GM23338 (cell line): ENCODE measurements around the gene SMYD3. TPM values are rescaled to one million over a fixed set of nuclear protein-coding genes. Genes with fewer than 3 reads are reported as not detected.
A peak's percentile ranks its signal among the peaks of the same experiment; 100 is the strongest.

Experiments used
- ATAC-seq: fragments of 200-7000 bp; cut with Tn5 transposase; 3 replicates; pipeline ENCODE4 v1.9.1; 2020
- DNase-seq: peaks from one replicate; pipeline ENCODE4 v3.0.0-alpha.2; 2015; ENCODE audit warnings: low spot score
- H2AFZ ChIP-seq: fragments of 200-600 bp; sonication (generic); 2 replicates; pipeline ENCODE4 v1.8.0; 2016; ENCODE audit warnings: antibody characterized with exemption, mild to moderate bottlenecking, moderate library complexity
- H3F3A ChIP-seq: fragments of 200-600 bp; sonication (generic); replicated peaks from 2 replicates; pipeline ENCODE4 v1.8.0; 2017; ENCODE audit warnings: antibody characterized with exemption, mixed run types, low read depth
- H3K27ac ChIP-seq: fragments of 200-600 bp; sonication (generic); 2 replicates; pipeline ENCODE4 v1.6.1; 2016; ENCODE audit warnings: low read depth
- H3K27me3 ChIP-seq: fragments of 200-600 bp; sonication (generic); 2 replicates; pipeline ENCODE4 v1.8.0; 2016; ENCODE audit warnings: mild to moderate bottlenecking, mixed run types, moderate library complexity; ENCODE audit not compliant: insufficient read depth
- H3K36me3 ChIP-seq: fragments of 200-600 bp; sonication (generic); 2 replicates; pipeline ENCODE4 v1.8.0; 2016; ENCODE audit warnings: mild to moderate bottlenecking; ENCODE audit not compliant: insufficient read depth
- H3K4me1 ChIP-seq: fragments of 200-600 bp; sonication (generic); 2 replicates; pipeline ENCODE4 v1.8.0; 2016; ENCODE audit warnings: mild to moderate bottlenecking, moderate library complexity; ENCODE audit not compliant: insufficient read depth
- H3K4me2 ChIP-seq: fragments of 200-600 bp; sonication (generic); 2 replicates; pipeline ENCODE4 v1.7.1; 2017; ENCODE audit warnings: mixed run types
- H3K4me3 ChIP-seq: fragments of 200-600 bp; sonication (generic); 2 replicates; pipeline ENCODE4 v1.6.1; 2016; ENCODE audit warnings: mixed run types
- H3K79me2 ChIP-seq: fragments of 200-600 bp; sonication (generic); replicated peaks from 2 replicates; pipeline ENCODE4 v1.8.0; 2017; ENCODE audit warnings: mild to moderate bottlenecking; ENCODE audit not compliant: insufficient read depth
- H3K9me2 ChIP-seq: fragments of 200-600 bp; sonication (generic); 2 replicates; pipeline ENCODE4 v1.8.0; 2017; ENCODE audit not compliant: insufficient read depth
- H4K20me1 ChIP-seq: fragments of 200-600 bp; sonication (generic); replicated peaks from 2 replicates; pipeline ENCODE4 v1.8.0; 2017; ENCODE audit warnings: mild to moderate bottlenecking; ENCODE audit not compliant: insufficient read depth
- H3K27ac Mint-ChIP-seq: 2 replicates; pipeline ENCODE4 v1.8.0; 2020; ENCODE audit warnings: inconsistent platforms, mild to moderate bottlenecking, moderate library complexity, mixed read lengths
- H3K27me3 Mint-ChIP-seq: 3 replicates; pipeline ENCODE4 v1.8.0; 2022; ENCODE audit warnings: low read depth, mild to moderate bottlenecking, moderate library complexity, mixed read lengths, inconsistent platforms; ENCODE audit not compliant: insufficient read depth, poor library complexity
- H3K36me3 Mint-ChIP-seq: 3 replicates; pipeline ENCODE4 v1.8.0; 2021; ENCODE audit warnings: low read depth, mild to moderate bottlenecking, inconsistent platforms, moderate library complexity, mixed read lengths
- H3K4me1 Mint-ChIP-seq: 3 replicates; pipeline ENCODE4 v1.8.0; 2020; ENCODE audit warnings: mild to moderate bottlenecking, inconsistent platforms, mixed read lengths
- H3K4me3 Mint-ChIP-seq: 3 replicates; pipeline ENCODE4 v1.8.0; 2021; ENCODE audit warnings: moderate library complexity, mild to moderate bottlenecking, inconsistent platforms, mixed read lengths
- H3K9me3 Mint-ChIP-seq: 3 replicates; pipeline ENCODE4 v1.8.0; 2020; ENCODE audit warnings: moderate library complexity, mild to moderate bottlenecking, inconsistent platforms, mixed read lengths
- CREB1 ChIP-seq: fragments of 250-450 bp; sonication (Bioruptor Pico); IDR thresholded peaks from 2 replicates; pipeline ENCODE4 v1.5.0; 2020; ENCODE audit warnings: low read depth, mild to moderate bottlenecking, moderate library complexity
- EZH2 ChIP-seq: fragments of 200-600 bp; sonication (generic); IDR thresholded peaks from one replicate; pipeline ENCODE4 v1.8.0; 2017; ENCODE audit warnings: antibody characterized with exemption, mild to moderate bottlenecking, low read depth; ENCODE audit not compliant: unreplicated experiment
- EZH2phosphoT487 ChIP-seq: fragments of 200-600 bp; sonication (generic); IDR thresholded peaks from one replicate; pipeline ENCODE4 v1.8.1; 2018; ENCODE audit warnings: antibody characterized with exemption; ENCODE audit not compliant: unreplicated experiment
- JUNB ChIP-seq: IDR thresholded peaks from one replicate; pipeline ENCODE4 v1.6.1; 2016; ENCODE audit warnings: antibody characterized with exemption; ENCODE audit not compliant: unreplicated experiment
- NANOG ChIP-seq: IDR thresholded peaks from 2 replicates; pipeline ENCODE4 v1.6.1; 2016; ENCODE audit warnings: antibody characterized with exemption, borderline replicate concordance
- POLR2AphosphoS5 ChIP-seq: IDR thresholded peaks from 2 replicates; pipeline ENCODE4 v1.6.1; 2016; ENCODE audit warnings: antibody characterized with exemption, low read depth
- ZNF114 ChIP-seq: fragments of 250-450 bp; sonication (Bioruptor Pico); IDR thresholded peaks from 2 replicates; pipeline ENCODE4 v1.5.0; 2020; ENCODE audit warnings: mild to moderate bottlenecking, moderate library complexity
- ZNF331 ChIP-seq: fragments of 250-450 bp; sonication (Bioruptor Pico); IDR thresholded peaks from 2 replicates; pipeline ENCODE4 v1.5.0; 2020; ENCODE audit warnings: low read depth, mild to moderate bottlenecking, moderate library complexity
- polyA plus RNA-seq: library from polyadenylated mRNA; unstranded; fragments of >200 nt; fragmentation: Nextera tagmentation; extraction: Ambion mirVana; gene quantifications from 2 replicates; pipeline ENCODE4 v1.2.1, GENCODE V29; 2016
- total RNA-seq: library from RNA; depleted of rRNA; stranded (reverse); fragments of >200 nt; shearing (Covaris generic); gene quantifications from 2 replicates; pipeline ENCODE4 v1.2.3, GENCODE V29; 2014
- TF ChIP-seq, protein P1 (sequence below), 2 experiments: fragments of 200-600 bp in 1 of 2; sonication (generic) in 1 of 2; conservative IDR thresholded peaks; 2 replicates each; pipeline versions ENCODE4 v1.5.1 to v1.6.1; 2016 to 2017; ENCODE audit warnings: antibody characterized with exemption in 2 of 2, low read depth in 2 of 2, mild to moderate bottlenecking in 2 of 2, moderate library complexity in 1 of 2
- TF ChIP-seq, protein P2 (sequence below): IDR thresholded peaks from 2 replicates; pipeline ENCODE4 v1.6.1; 2016; ENCODE audit warnings: antibody characterized with exemption

Gene SMYD3
- total and polyA plus RNA-seq, 2 experiments from 2014 or later, result 31.8 to 34.4 TPM

DNA sequence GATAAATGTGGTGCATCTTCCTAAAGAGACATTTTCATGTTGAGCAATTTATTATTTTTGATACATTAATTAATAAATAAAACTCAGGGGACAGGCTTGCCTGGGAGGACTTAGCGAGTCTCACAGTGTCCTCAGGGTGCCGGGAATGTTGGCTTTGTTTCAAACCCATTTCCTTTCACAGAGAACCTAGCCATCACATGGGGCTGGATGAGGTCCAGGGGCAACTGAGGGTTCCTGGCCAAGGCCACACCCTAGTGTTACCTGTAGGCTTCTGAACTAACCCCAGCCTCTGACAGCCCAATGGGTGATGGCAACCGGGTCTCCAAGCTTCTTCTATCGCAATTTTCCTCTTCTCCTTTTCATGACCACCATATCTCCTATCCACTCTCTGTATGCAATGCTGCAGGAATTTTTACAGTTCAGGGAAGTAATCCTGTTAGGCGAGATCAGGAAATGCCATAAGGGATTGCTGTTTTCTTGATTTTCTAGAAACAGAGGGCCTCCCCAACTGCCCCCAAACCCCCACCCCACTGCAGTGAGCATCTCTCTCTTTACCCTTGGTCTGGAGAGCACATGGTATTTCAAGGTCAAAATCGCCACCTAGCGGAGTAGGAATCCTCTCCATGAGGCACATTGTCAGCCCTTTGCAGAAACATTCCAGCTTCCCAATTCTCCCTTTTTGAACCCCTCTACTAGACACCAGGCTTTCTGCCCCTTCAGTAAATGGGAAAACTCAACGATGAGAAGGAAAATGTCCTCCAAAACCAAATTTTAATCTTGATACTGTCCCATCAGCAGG is 22.1 kb upstream of the SMYD3 start:
- TF ChIP-seq JUNB, result no peak
- TF ChIP-seq, protein P1, sequence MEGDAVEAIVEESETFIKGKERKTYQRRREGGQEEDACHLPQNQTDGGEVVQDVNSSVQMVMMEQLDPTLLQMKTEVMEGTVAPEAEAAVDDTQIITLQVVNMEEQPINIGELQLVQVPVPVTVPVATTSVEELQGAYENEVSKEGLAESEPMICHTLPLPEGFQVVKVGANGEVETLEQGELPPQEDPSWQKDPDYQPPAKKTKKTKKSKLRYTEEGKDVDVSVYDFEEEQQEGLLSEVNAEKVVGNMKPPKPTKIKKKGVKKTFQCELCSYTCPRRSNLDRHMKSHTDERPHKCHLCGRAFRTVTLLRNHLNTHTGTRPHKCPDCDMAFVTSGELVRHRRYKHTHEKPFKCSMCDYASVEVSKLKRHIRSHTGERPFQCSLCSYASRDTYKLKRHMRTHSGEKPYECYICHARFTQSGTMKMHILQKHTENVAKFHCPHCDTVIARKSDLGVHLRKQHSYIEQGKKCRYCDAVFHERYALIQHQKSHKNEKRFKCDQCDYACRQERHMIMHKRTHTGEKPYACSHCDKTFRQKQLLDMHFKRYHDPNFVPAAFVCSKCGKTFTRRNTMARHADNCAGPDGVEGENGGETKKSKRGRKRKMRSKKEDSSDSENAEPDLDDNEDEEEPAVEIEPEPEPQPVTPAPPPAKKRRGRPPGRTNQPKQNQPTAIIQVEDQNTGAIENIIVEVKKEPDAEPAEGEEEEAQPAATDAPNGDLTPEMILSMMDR (conservative IDR thresholded peaks at IDR 0.05; ENCODE audit: low read depth in 2 of 2), result peak; percentile 28 to 67

DNA sequence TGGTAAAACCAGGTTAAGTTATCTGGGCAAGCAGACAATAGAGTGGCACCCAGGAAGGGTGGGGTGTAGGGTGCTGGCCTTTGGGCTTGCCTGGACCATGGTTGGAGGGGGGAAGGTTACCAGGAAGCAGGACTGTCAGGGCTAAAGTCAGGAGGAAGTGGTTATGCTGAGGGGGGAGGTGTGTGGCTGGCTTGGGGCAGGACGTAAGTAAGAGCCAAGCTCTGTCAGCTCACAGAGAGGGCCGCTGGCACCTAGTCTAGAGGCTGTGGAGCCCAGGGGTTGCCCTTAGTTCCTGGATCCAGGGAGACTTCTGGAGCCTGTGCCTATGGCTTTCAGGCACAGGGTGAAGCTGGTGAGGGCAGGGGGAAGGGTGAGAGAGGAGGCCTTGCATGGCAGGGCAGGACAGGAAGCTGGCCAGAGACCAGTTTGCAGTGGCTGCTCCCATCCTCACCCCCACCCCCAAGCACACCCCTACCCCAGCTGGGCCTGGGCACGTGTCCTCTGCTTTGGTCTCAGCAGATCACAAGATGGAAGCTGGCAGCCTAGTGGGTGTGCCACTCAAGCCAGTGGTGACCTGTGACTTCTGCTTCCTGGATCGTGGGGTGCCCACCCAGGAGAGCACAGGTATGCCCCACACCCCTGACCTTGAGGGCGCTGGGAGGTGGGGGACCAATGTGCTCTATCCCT is 20.5 kb upstream of the SMYD3 start:
- peaks cover 53% of the 10 kb centered on the region for H3K9me3 Mint-ChIP-seq
- H3K36me3 ChIP-seq, result no peaks in the 10 kb centered on the region
- peaks cover 3% of the 10 kb centered on the region for H3K27me3 Mint-ChIP-seq
- H4K20me1 ChIP-seq, result no peaks in the 10 kb centered on the region
- H3K4me1 Mint-ChIP-seq, result no peaks in the 10 kb centered on the region; the same call in 2 of the 3 replicates
- TF ChIP-seq CREB1 (CRISPR knock-in tag), result no peak
- TF ChIP-seq NANOG, result no peak
- TF ChIP-seq ZNF114 (CRISPR knock-in tag), result no peak
- no peak for TF ChIP-seq JUNB
- no peak for TF ChIP-seq EZH2
- TF ChIP-seq, protein P2, sequence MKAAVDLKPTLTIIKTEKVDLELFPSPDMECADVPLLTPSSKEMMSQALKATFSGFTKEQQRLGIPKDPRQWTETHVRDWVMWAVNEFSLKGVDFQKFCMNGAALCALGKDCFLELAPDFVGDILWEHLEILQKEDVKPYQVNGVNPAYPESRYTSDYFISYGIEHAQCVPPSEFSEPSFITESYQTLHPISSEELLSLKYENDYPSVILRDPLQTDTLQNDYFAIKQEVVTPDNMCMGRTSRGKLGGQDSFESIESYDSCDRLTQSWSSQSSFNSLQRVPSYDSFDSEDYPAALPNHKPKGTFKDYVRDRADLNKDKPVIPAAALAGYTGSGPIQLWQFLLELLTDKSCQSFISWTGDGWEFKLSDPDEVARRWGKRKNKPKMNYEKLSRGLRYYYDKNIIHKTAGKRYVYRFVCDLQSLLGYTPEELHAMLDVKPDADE, result no peak
- TF ChIP-seq POLR2AphosphoS5, result no peak
- TF ChIP-seq EZH2phosphoT487, result no peak
- TF ChIP-seq ZNF331 (CRISPR knock-in tag), result no peak
- no peak overlapping the region for H3K27ac ChIP-seq
- H3K4me3 ChIP-seq, result no peak overlapping the region
- no peak overlapping the region for H3K4me3 Mint-ChIP-seq
- no peaks in the 10 kb centered on the region for H3K27me3 ChIP-seq
- H3K4me2 ChIP-seq, result no peak overlapping the region
- ATAC-seq, result no peak
- peak overlapping the region; percentile 28; the same call in 1 of the 2 replicates for H2AFZ ChIP-seq
- DNase-seq, result no peak
- H3K9me2 ChIP-seq, result no peaks in the 10 kb centered on the region
- H3K27ac Mint-ChIP-seq, result no peak overlapping the region
- no peaks in the 10 kb centered on the region for H3F3A ChIP-seq
- H3K79me2 ChIP-seq, result no peaks in the 10 kb centered on the region
- H3K36me3 Mint-ChIP-seq, result peaks cover 11% of the 10 kb centered on the region; the same call in 2 of the 3 replicates
- H3K4me1 ChIP-seq, result no peaks in the 10 kb centered on the region

More for the DNA sequence above, 22.1 kb upstream of the SMYD3 start:
- H3K4me1 Mint-ChIP-seq, result no peaks in the 10 kb centered on the region; the same call in 2 of the 3 replicates
- H3K4me3 Mint-ChIP-seq, result no peak overlapping the region
- peak; percentile 49; the same call in 2 of the 3 replicates for ATAC-seq
- Histone ChIP-seq H3K9me2 (no peaks in the 10 kb centered on the region), H4K20me1 (no peaks in the 10 kb centered on the region), H3K4me3 (no peak overlapping the region), H3K27me3 (no peaks in the 10 kb centered on the region), H3K79me2 (no peaks in the 10 kb centered on the region), H3K36me3 (no peaks in the 10 kb centered on the region), H2AFZ (no peak overlapping the region), H3K4me1 (no peaks in the 10 kb centered on the region), H3F3A (no peaks in the 10 kb centered on the region), H3K4me2 (no peak overlapping the region), H3K27ac (no peak overlapping the region)
- H3K9me3 Mint-ChIP-seq, result peaks cover 46% of the 10 kb centered on the region
- peak; percentile 53 for DNase-seq
- H3K27me3 Mint-ChIP-seq, result peaks cover 3% of the 10 kb centered on the region
- peaks cover 11% of the 10 kb centered on the region; the same call in 2 of the 3 replicates for H3K36me3 Mint-ChIP-seq
- H3K27ac Mint-ChIP-seq, result no peak overlapping the region
